ENCODE measurements around the gene C11orf97. TPM values are rescaled to one million over a fixed set of nuclear protein-coding genes. Genes with fewer than 3 reads are reported as not detected.

The C11orf97 gene
- total and polyA plus RNA-seq, 2 of the 13 experiments (the other 11 are each of a cell fraction or from before 2014, with no cell fraction given), result 0.35 TPM; not detected in 1

DNA sequence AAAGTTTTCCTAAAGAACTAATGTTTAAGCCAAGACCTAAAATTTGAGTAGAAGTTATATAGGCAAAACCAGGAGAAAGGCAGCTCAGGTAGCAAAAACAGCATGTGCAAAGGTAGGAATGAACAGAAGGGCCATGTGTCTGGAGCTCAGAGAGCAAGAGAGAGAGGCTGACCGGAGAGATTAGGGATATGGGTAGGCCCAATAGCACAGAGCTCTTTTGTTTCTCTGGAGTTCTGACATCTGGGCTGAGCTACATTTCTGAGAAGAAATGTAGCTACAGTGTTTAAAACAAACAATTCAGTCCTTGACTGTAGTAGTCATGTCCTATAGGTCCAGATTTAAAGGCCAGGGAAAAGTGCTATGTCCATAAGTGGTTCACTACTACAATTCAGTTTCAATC is 4.5 kb downstream of the C11orf97 start:
- 11% methylated on average over 1 of the region's 1 CpG for WGBS (ENCODE audit: low lambda C conversion rate)
- peak; percentile 75 for FAIRE-seq
- in situ Hi-C loops (cut with HindIII; ENCODE audit: extremely low pct_ligation_motif_present, low pct_unique_long_range_greater_than_20kb), result loop anchor here (5.0 kb wide), 1 partner anchor 81 kb away; no protein-coding TSS in a partner anchor
- Histone ChIP-seq H2AFZ (ENCODE audit: low read length) (no peak overlapping the region), H3K27me3 (ENCODE audit: control insufficient read depth in 1 of 2, insufficient read depth in 2 of 2, low read length in 2 of 2) (no peaks in the 10 kb centered on the region), H3K27ac (ENCODE audit: extremely low read length, insufficient read depth, low read length) (peak overlapping the region; percentile 31), H3K9me3 (ENCODE audit: low read length) (no peaks in the 10 kb centered on the region), H3K9ac (ENCODE audit: insufficient read depth, low read depth, low read length) (no peak overlapping the region), H3K36me3 (replicated peaks in 1 of 2; ENCODE audit: control insufficient read depth in 1 of 2, insufficient read depth in 2 of 2, low read length in 2 of 2) (no peaks in the 10 kb centered on the region), H3K4me2 (ENCODE audit: low read depth, low read length) (peak overlapping the region; percentile 37), H4K20me1 (ENCODE audit: insufficient read depth, low read length) (no peaks in the 10 kb centered on the region), H3K4me1 (ENCODE audit: insufficient read depth, low read length) (peaks cover 46% of the 10 kb centered on the region), H3K4me3 (replicated peaks in 1 of 3; ENCODE audit: insufficient read depth in 1 of 3, low read depth in 2 of 3, low read length in 3 of 3) (no peak overlapping the region), H3K79me2 (ENCODE audit: insufficient read depth, low read length) (no peaks in the 10 kb centered on the region)
- no TSS peak for BruUV-seq (replicated peaks)
- ChIA-PET CTCF (ENCODE audit: low intra/inter-chr PET ratio, low total read pairs) (no interaction called here), POLR2A (interaction anchor here (1.4 kb wide), 1 partner anchor 23 kb away, joined by 4 read pairs; the partner anchor contains the start of genes ANKRD49 and MRE11)
- intact Hi-C loops (cut with micrococcal nuclease; ENCODE audit: unreplicated experiment), result loop anchor here (10.0 kb wide), 1 partner anchor 548 kb away; the partner anchor contains the start of gene SRSF8
- peak; percentile 75 for ATAC-seq
- peak; percentile 71 for DNase-seq (ENCODE audit: low spot score)
- 0 out of 2 replicates have a peak, but pooled peaks have one; percentile 45 for TF ChIP-seq ZFP90 (CRISPR knock-in tag; IDR thresholded peaks at IDR 0.05; ENCODE audit: borderline replicate concordance)
- 0 out of 2 replicates have a peak, but pooled peaks have one; percentile 29 for TF ChIP-seq ISL2 (CRISPR knock-in tag; IDR thresholded peaks at IDR 0.05)
- peak; percentile 54; the same call in 1 of the 2 replicates for TF ChIP-seq HNF4A (CRISPR knock-in tag; IDR thresholded peaks at IDR 0.05)
- peak; percentile 60 for TF ChIP-seq ZBTB20 (CRISPR knock-in tag; IDR thresholded peaks at IDR 0.05; ENCODE audit: borderline replicate concordance, low read depth)
- TF ChIP-seq, protein P1, sequence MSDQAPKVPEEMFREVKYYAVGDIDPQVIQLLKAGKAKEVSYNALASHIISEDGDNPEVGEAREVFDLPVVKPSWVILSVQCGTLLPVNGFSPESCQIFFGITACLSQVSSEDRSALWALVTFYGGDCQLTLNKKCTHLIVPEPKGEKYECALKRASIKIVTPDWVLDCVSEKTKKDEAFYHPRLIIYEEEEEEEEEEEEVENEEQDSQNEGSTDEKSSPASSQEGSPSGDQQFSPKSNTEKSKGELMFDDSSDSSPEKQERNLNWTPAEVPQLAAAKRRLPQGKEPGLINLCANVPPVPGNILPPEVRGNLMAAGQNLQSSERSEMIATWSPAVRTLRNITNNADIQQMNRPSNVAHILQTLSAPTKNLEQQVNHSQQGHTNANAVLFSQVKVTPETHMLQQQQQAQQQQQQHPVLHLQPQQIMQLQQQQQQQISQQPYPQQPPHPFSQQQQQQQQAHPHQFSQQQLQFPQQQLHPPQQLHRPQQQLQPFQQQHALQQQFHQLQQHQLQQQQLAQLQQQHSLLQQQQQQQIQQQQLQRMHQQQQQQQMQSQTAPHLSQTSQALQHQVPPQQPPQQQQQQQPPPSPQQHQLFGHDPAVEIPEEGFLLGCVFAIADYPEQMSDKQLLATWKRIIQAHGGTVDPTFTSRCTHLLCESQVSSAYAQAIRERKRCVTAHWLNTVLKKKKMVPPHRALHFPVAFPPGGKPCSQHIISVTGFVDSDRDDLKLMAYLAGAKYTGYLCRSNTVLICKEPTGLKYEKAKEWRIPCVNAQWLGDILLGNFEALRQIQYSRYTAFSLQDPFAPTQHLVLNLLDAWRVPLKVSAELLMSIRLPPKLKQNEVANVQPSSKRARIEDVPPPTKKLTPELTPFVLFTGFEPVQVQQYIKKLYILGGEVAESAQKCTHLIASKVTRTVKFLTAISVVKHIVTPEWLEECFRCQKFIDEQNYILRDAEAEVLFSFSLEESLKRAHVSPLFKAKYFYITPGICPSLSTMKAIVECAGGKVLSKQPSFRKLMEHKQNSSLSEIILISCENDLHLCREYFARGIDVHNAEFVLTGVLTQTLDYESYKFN (CRISPR knock-in tag; conservative IDR thresholded peaks at IDR 0.05), result peak; percentile 50; the same call in 1 of the 2 replicates
- TF ChIP-seq, protein P2, sequence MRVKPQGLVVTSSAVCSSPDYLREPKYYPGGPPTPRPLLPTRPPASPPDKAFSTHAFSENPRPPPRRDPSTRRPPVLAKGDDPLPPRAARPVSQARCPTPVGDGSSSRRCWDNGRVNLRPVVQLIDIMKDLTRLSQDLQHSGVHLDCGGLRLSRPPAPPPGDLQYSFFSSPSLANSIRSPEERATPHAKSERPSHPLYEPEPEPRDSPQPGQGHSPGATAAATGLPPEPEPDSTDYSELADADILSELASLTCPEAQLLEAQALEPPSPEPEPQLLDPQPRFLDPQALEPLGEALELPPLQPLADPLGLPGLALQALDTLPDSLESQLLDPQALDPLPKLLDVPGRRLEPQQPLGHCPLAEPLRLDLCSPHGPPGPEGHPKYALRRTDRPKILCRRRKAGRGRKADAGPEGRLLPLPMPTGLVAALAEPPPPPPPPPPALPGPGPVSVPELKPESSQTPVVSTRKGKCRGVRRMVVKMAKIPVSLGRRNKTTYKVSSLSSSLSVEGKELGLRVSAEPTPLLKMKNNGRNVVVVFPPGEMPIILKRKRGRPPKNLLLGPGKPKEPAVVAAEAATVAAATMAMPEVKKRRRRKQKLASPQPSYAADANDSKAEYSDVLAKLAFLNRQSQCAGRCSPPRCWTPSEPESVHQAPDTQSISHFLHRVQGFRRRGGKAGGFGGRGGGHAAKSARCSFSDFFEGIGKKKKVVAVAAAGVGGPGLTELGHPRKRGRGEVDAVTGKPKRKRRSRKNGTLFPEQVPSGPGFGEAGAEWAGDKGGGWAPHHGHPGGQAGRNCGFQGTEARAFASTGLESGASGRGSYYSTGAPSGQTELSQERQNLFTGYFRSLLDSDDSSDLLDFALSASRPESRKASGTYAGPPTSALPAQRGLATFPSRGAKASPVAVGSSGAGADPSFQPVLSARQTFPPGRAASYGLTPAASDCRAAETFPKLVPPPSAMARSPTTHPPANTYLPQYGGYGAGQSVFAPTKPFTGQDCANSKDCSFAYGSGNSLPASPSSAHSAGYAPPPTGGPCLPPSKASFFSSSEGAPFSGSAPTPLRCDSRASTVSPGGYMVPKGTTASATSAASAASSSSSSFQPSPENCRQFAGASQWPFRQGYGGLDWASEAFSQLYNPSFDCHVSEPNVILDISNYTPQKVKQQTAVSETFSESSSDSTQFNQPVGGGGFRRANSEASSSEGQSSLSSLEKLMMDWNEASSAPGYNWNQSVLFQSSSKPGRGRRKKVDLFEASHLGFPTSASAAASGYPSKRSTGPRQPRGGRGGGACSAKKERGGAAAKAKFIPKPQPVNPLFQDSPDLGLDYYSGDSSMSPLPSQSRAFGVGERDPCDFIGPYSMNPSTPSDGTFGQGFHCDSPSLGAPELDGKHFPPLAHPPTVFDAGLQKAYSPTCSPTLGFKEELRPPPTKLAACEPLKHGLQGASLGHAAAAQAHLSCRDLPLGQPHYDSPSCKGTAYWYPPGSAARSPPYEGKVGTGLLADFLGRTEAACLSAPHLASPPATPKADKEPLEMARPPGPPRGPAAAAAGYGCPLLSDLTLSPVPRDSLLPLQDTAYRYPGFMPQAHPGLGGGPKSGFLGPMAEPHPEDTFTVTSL (CRISPR knock-in tag; IDR thresholded peaks at IDR 0.05; ENCODE audit: borderline replicate concordance), result peak; percentile 51; the same call in 1 of the 2 replicates
- TF ChIP-seq KDM5A (IDR thresholded peaks at IDR 0.05; ENCODE audit: borderline replicate concordance, low read length), result no peak
- peak; percentile 11 for TF ChIP-seq TEAD3 (CRISPR knock-in tag; optimal IDR thresholded peaks at IDR 0.05; ENCODE audit: borderline replicate concordance)
- no peak for TF ChIP-seq CEBPB (IDR thresholded peaks at IDR 0.05; ENCODE audit: borderline replicate concordance, low read depth, low read length)
- TF ChIP-seq SOX13 (IDR thresholded peaks at IDR 0.05), result no peak
- TF ChIP-seq SOX13 (CRISPR knock-in tag; conservative IDR thresholded peaks at IDR 0.05 in 1 of 2, IDR thresholded peaks at IDR 0.05 in 1 of 2), result peak in 1 of 2 experiments; percentile 56; a peak in 2 of 4 replicates
- TF ChIP-seq FOXJ3 (CRISPR knock-in tag; IDR thresholded peaks at IDR 0.05; ENCODE audit: borderline replicate concordance), result 0 out of 2 replicates have a peak, but pooled peaks have one; percentile 30
- TF ChIP-seq ZSCAN12 (CRISPR knock-in tag; IDR thresholded peaks at IDR 0.05), result 0 out of 2 replicates have a peak, but pooled peaks have one; percentile 71
- peak; percentile 26; the same call in 1 of the 2 replicates for TF ChIP-seq POGZ (CRISPR knock-in tag; IDR thresholded peaks at IDR 0.05)
- TF ChIP-seq ZNF816 (CRISPR knock-in tag; IDR thresholded peaks at IDR 0.05; ENCODE audit: borderline replicate concordance), result no peak
- TF ChIP-seq SMARCE1 (IDR thresholded peaks at IDR 0.05; ENCODE audit: borderline replicate concordance), result no peak

Measured in HepG2 (cell line).